Astrocyte (in vitro differentiated cells and primary cell): ENCODE results near the gene AP3S1. TPM values are rescaled to one million over a fixed set of nuclear protein-coding genes. Genes with fewer than 3 reads are reported as not detected.

Experiments used
- DNase-seq: peaks from one replicate; pipeline ENCODE4 v3.0.0-alpha.2; 2010; ENCODE audit warnings: low read depth
- FAIRE-seq: peaks from 2 replicates; lab custom pipeline; 2011; peaks lifted over from hg19 to GRCh38; lab: Jason Lieb, UNC
- H2AFZ ChIP-seq: 2 replicates; pipeline ENCODE4 v1.6.0; 2012; ENCODE audit warnings: low read depth, low read length, inconsistent platforms
- H3K27ac ChIP-seq: 2 replicates; pipeline ENCODE4 v1.5.1; 2011; ENCODE audit warnings: low read depth, low read length, inconsistent platforms
- H3K27me3 ChIP-seq: 2 replicates; pipeline ENCODE4 v1.6.0; 2011; ENCODE audit warnings: low read length, inconsistent platforms; ENCODE audit not compliant: insufficient read depth
- H3K36me3 ChIP-seq: 2 replicates; pipeline ENCODE4 v1.5.1; 2011; ENCODE audit warnings: low read length, inconsistent platforms; ENCODE audit not compliant: insufficient read depth
- H3K4me1 ChIP-seq: 2 replicates; pipeline ENCODE4 v1.5.1; 2011; ENCODE audit warnings: low read length, inconsistent platforms; ENCODE audit not compliant: insufficient read depth
- H3K4me2 ChIP-seq: 2 replicates; pipeline ENCODE4 v1.6.0; 2012; ENCODE audit warnings: low read length, inconsistent platforms
- H3K4me3 ChIP-seq: 2 replicates; pipeline ENCODE4 v1.5.1; 2011; ENCODE audit warnings: low read depth, mild to moderate bottlenecking, low read length, inconsistent platforms; ENCODE audit not compliant: insufficient read depth
- H3K79me2 ChIP-seq: 2 replicates; pipeline ENCODE4 v1.6.0; 2012; ENCODE audit warnings: mild to moderate bottlenecking, low read length, inconsistent platforms; ENCODE audit not compliant: insufficient read depth
- H3K9ac ChIP-seq: 2 replicates; pipeline ENCODE4 v1.6.0; 2012; ENCODE audit warnings: mild to moderate bottlenecking, low read length, inconsistent platforms
- H3K9me3 ChIP-seq: 2 replicates; pipeline ENCODE4 v1.5.1; 2012; ENCODE audit warnings: low read depth, mild to moderate bottlenecking, low read length, inconsistent platforms; ENCODE audit not compliant: insufficient read depth
- H4K20me1 ChIP-seq: 2 replicates; pipeline ENCODE4 v1.6.0; 2012; ENCODE audit warnings: low read length, inconsistent platforms; ENCODE audit not compliant: insufficient read depth
- H3K27ac Mint-ChIP-seq: one replicate; pipeline ENCODE4 v1.8.0; 2021; ENCODE audit warnings: mild to moderate bottlenecking, mixed read lengths; ENCODE audit not compliant: unreplicated experiment
- H3K27me3 Mint-ChIP-seq: one replicate; pipeline ENCODE4 v1.8.0; 2021; ENCODE audit warnings: low read depth, mixed read lengths; ENCODE audit not compliant: unreplicated experiment
- H3K36me3 Mint-ChIP-seq: one replicate; pipeline ENCODE4 v1.8.0; 2021; ENCODE audit warnings: low read depth, mixed read lengths; ENCODE audit not compliant: unreplicated experiment
- H3K4me1 Mint-ChIP-seq: one replicate; pipeline ENCODE4 v1.8.0; 2021; ENCODE audit warnings: low read depth, mixed read lengths; ENCODE audit not compliant: unreplicated experiment
- H3K4me3 Mint-ChIP-seq: one replicate; pipeline ENCODE4 v1.8.0; 2021; ENCODE audit warnings: mild to moderate bottlenecking, moderate library complexity, mixed read lengths; ENCODE audit not compliant: unreplicated experiment
- H3K9me3 Mint-ChIP-seq: one replicate; pipeline ENCODE4 v1.8.0; 2021; ENCODE audit warnings: mild to moderate bottlenecking, mixed read lengths; ENCODE audit not compliant: unreplicated experiment
- EZH2 ChIP-seq: IDR thresholded peaks from 2 replicates; pipeline ENCODE4 v1.6.1; 2012; ENCODE audit warnings: mild to moderate bottlenecking, low read length, inconsistent platforms; ENCODE audit not compliant: insufficient read depth
- total RNA-seq: library from RNA; stranded (reverse); gene quantifications from 2 replicates; pipeline ENCODE4 v1.2.1, GENCODE V29; 2021
- TF ChIP-seq, protein P1 (sequence below): IDR thresholded peaks from 2 replicates; pipeline ENCODE4 v1.5.1; 2011; ENCODE audit warnings: low read depth, mild to moderate bottlenecking, inconsistent platforms, low read length, moderate library complexity; ENCODE audit not compliant: insufficient read depth

The AP3S1 gene
- total RNA-seq, 1 donor from 2014 or later, result 108 TPM

GRCh38 chr5:115947260-115947659 is 105.5 kb downstream of the AP3S1 start:
- H3K27ac ChIP-seq, result no peak overlapping the region
- H3K4me1 Mint-ChIP-seq, result peaks cover 4% of the 10 kb centered on the region

DNA sequence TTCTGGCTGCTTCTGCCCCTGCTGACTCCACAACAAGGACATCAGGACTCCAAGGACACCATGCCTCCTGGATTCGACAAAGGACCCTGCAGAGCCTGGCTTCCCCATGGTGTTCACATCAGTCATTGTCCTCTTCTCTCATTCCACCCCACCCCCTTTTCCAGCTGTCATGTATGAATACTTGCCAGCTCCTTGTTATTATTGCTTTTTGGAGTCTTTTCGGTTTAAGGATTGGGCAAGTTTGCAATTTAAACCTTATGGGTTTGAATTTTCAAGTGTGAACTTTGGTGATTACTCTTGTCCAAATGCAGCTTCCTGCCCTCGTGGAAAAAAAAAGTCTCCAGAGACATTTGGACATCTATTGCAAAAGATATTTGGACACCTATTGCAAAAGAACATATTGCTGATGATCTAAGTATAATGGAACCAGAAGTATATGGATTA is 106.4 kb downstream of the AP3S1 start:
- no peak overlapping the region for H3K27ac ChIP-seq
- Mint-ChIP-seq H3K27ac (no peak overlapping the region), H3K36me3 (no peaks in the 10 kb centered on the region), H3K9me3 (no peaks in the 10 kb centered on the region), H3K4me3 (no peak overlapping the region), H3K4me1 (peaks cover 4% of the 10 kb centered on the region), H3K27me3 (no peaks in the 10 kb centered on the region)
- FAIRE-seq (no peak), DNase-seq (no peak)
- no peak overlapping the region for H2AFZ ChIP-seq
- no peak overlapping the region for H3K4me3 ChIP-seq
- H3K79me2 ChIP-seq, result no peaks in the 10 kb centered on the region
- H4K20me1 ChIP-seq, result no peaks in the 10 kb centered on the region
- no peaks in the 10 kb centered on the region for H3K9me3 ChIP-seq
- TF ChIP-seq, protein P1, sequence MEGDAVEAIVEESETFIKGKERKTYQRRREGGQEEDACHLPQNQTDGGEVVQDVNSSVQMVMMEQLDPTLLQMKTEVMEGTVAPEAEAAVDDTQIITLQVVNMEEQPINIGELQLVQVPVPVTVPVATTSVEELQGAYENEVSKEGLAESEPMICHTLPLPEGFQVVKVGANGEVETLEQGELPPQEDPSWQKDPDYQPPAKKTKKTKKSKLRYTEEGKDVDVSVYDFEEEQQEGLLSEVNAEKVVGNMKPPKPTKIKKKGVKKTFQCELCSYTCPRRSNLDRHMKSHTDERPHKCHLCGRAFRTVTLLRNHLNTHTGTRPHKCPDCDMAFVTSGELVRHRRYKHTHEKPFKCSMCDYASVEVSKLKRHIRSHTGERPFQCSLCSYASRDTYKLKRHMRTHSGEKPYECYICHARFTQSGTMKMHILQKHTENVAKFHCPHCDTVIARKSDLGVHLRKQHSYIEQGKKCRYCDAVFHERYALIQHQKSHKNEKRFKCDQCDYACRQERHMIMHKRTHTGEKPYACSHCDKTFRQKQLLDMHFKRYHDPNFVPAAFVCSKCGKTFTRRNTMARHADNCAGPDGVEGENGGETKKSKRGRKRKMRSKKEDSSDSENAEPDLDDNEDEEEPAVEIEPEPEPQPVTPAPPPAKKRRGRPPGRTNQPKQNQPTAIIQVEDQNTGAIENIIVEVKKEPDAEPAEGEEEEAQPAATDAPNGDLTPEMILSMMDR, result no peak
- no peak for TF ChIP-seq EZH2
- H3K27me3 ChIP-seq, result no peaks in the 10 kb centered on the region
- H3K36me3 ChIP-seq, result no peaks in the 10 kb centered on the region
- no peaks in the 10 kb centered on the region for H3K4me1 ChIP-seq
- no peak overlapping the region for H3K4me2 ChIP-seq
- H3K9ac ChIP-seq, result no peak overlapping the region

More at GRCh38 chr5:115947260-115947659, 105.5 kb downstream of the AP3S1 start:
- H3K9me3 ChIP-seq, result no peaks in the 10 kb centered on the region
- H3K27me3 ChIP-seq, result no peaks in the 10 kb centered on the region
- H3K36me3 Mint-ChIP-seq, result no peaks in the 10 kb centered on the region
- H3K27me3 Mint-ChIP-seq, result no peaks in the 10 kb centered on the region
- H3K9me3 Mint-ChIP-seq, result peaks cover 6% of the 10 kb centered on the region
- H3K4me3 Mint-ChIP-seq, result no peak overlapping the region
- no peaks in the 10 kb centered on the region for H3K36me3 ChIP-seq
- no peaks in the 10 kb centered on the region for H3K4me1 ChIP-seq
- no peak overlapping the region for H2AFZ ChIP-seq
- H3K79me2 ChIP-seq, result no peaks in the 10 kb centered on the region
- no peak overlapping the region for H3K9ac ChIP-seq
- peak; percentile 12 for DNase-seq
- H3K4me2 ChIP-seq, result no peak overlapping the region
- FAIRE-seq, result no peak
- no peak for TF ChIP-seq EZH2
- TF ChIP-seq, protein P1, result no peak
- no peak overlapping the region for H3K27ac Mint-ChIP-seq
- no peaks in the 10 kb centered on the region for H4K20me1 ChIP-seq
- H3K4me3 ChIP-seq, result no peak overlapping the region

- H3K27me3 Mint-ChIP-seq, result no peaks in the 10 kb centered on the region
- no peak overlapping the region for H3K27ac ChIP-seq
Measured at GRCh38 chr5:115949096-115949495, 107.4 kb downstream of the AP3S1 start.

More at GRCh38 chr5:115949096-115949495, 107.4 kb downstream of the AP3S1 start:
- Histone ChIP-seq H3K4me2 (no peak overlapping the region), H3K9me3 (no peaks in the 10 kb centered on the region), H3K27me3 (no peaks in the 10 kb centered on the region), H4K20me1 (no peaks in the 10 kb centered on the region), H2AFZ (no peak overlapping the region), H3K4me3 (no peak overlapping the region), H3K36me3 (no peaks in the 10 kb centered on the region), H3K4me1 (no peaks in the 10 kb centered on the region), H3K9ac (no peak overlapping the region), H3K79me2 (no peaks in the 10 kb centered on the region)
- TF ChIP-seq, protein P1, result no peak
- no peak for TF ChIP-seq EZH2
- Mint-ChIP-seq H3K36me3 (no peaks in the 10 kb centered on the region), H3K4me3 (no peak overlapping the region), H3K27ac (no peak overlapping the region), H3K4me1 (peaks cover 4% of the 10 kb centered on the region), H3K9me3 (no peaks in the 10 kb centered on the region)
- no peak for FAIRE-seq
- peak; percentile 13 for DNase-seq
